Keratinocyte (primary cell): ENCODE data around the gene GPC1. TPM values are rescaled to one million over a fixed set of nuclear protein-coding genes. Genes with fewer than 3 reads are reported as not detected.

Experiments
- DNase-seq: peaks from one replicate; pipeline ENCODE4 v3.0.0-alpha.2; 2011; ENCODE audit warnings: low read depth, missing footprints, low spot score
- FAIRE-seq: peaks from 2 replicates; lab custom pipeline; 2011; peaks lifted over from hg19 to GRCh38; lab: Jason Lieb, UNC
- H2AFZ ChIP-seq: 2 replicates; pipeline ENCODE4 v1.6.0; 2012; ENCODE audit warnings: low read length, control low read depth, inconsistent platforms; ENCODE audit not compliant: control insufficient read depth
- H3K27ac ChIP-seq: 2 replicates; pipeline ENCODE4 v1.5.1; 2011; ENCODE audit warnings: low read length; ENCODE audit not compliant: control insufficient read depth, insufficient read depth
- H3K27me3 ChIP-seq: 3 replicates; pipeline ENCODE4 v1.6.0; 2011; ENCODE audit warnings: low read length; ENCODE audit not compliant: control insufficient read depth, insufficient read depth; ENCODE audit errors: extremely low read depth
- H3K36me3 ChIP-seq, 2 experiments: 2 replicates in 1 of 2; 3 replicates in 1 of 2; pipeline ENCODE4 v1.5.1; 2011; ENCODE audit warnings: low read length in 2 of 2, mild to moderate bottlenecking in 1 of 2; ENCODE audit not compliant: control insufficient read depth in 2 of 2, insufficient read depth in 2 of 2; ENCODE audit errors: extremely low read depth in 1 of 2
- H3K4me1 ChIP-seq: 3 replicates; pipeline ENCODE4 v1.5.1; 2011; ENCODE audit warnings: low read length; ENCODE audit not compliant: control insufficient read depth, insufficient read depth; ENCODE audit errors: extremely low read depth
- H3K4me2 ChIP-seq: 3 replicates; pipeline ENCODE4 v1.6.0; 2011; ENCODE audit warnings: low read depth, low read length; ENCODE audit not compliant: control insufficient read depth, insufficient read depth; ENCODE audit errors: extremely low read depth
- H3K4me3 ChIP-seq, 3 experiments: fragments of 200-600 bp in 1 of 3; sonication (generic) in 1 of 3; 2 replicates in 2 of 3; 3 replicates in 1 of 3; pipeline ENCODE4 v1.5.1; 2011 to 2016; ENCODE audit warnings: low read length in 3 of 3, mild to moderate bottlenecking in 3 of 3, control low read depth in 2 of 3, inconsistent platforms in 1 of 3, low read depth in 1 of 3, mixed read lengths in 1 of 3, mixed run types in 1 of 3, moderate library complexity in 1 of 3; ENCODE audit not compliant: control insufficient read depth in 2 of 3, insufficient read depth in 2 of 3; ENCODE audit errors: extremely low read depth in 1 of 3
- H3K79me2 ChIP-seq: 2 replicates; pipeline ENCODE4 v1.6.0; 2012; ENCODE audit warnings: low read length; ENCODE audit not compliant: control insufficient read depth, insufficient read depth
- H3K9ac ChIP-seq: 3 replicates; pipeline ENCODE4 v1.6.0; 2011; ENCODE audit warnings: low read length; ENCODE audit not compliant: control insufficient read depth, insufficient read depth; ENCODE audit errors: extremely low read depth
- H3K9me1 ChIP-seq: 3 replicates; pipeline ENCODE4 v1.6.0; 2011; ENCODE audit warnings: low read length; ENCODE audit not compliant: control insufficient read depth, insufficient read depth; ENCODE audit errors: extremely low read depth
- H3K9me3 ChIP-seq: 2 replicates; pipeline ENCODE4 v1.5.1; 2012; ENCODE audit warnings: low read depth, low read length; ENCODE audit not compliant: control insufficient read depth
- H4K20me1 ChIP-seq: 3 replicates; pipeline ENCODE4 v1.6.0; 2011; ENCODE audit warnings: low read length; ENCODE audit not compliant: control insufficient read depth, insufficient read depth; ENCODE audit errors: extremely low read depth
- EZH2 ChIP-seq: IDR thresholded peaks from one replicate; pipeline ENCODE4 v1.6.1; 2012; ENCODE audit warnings: inconsistent platforms, mild to moderate bottlenecking, low read length, moderate library complexity
- dilution Hi-C: fragments of 300-500 bp; cut with MboI; formaldehyde crosslinking; loops from one replicate; pipeline ENCODE4 v1.7.0; 2020; ENCODE audit warnings: low sequenced_read_pairs; ENCODE audit not compliant: extremely low pct_ligation_motif_present
- polyA plus RNA-seq, 5 experiments: library from polyadenylated mRNA; depleted of rRNA in 3 of 5; stranded (reverse) in 3 of 5; stranded (forward) in 1 of 5; unstranded in 1 of 5; fragments of >200 nt; gene quantifications; 1 replicate in 1 of 5; 2 replicates in 3 of 5; 3 replicates in 1 of 5; pipeline versions ENCODE4 v1.2.1 to v1.2.3, GENCODE V29; 2011 to 2012; ENCODE audit warnings: missing spikeins in 2 of 5, low read depth in 1 of 5, low replicate concordance in 1 of 5
- TF ChIP-seq, protein P1 (sequence below), 3 experiments: IDR thresholded peaks in 1 of 3; conservative IDR thresholded peaks in 1 of 3; optimal IDR thresholded peaks in 1 of 3; 2 replicates in 2 of 3; 3 replicates in 1 of 3; pipeline versions ENCODE3 to v1.5.1; 2011; ENCODE audit warnings: low read length in 3 of 3, mild to moderate bottlenecking in 3 of 3, moderate library complexity in 2 of 3, control low read depth in 1 of 3, inconsistent platforms in 1 of 3; ENCODE audit not compliant: insufficient read depth in 2 of 3; ENCODE audit errors: extremely low read depth in 1 of 3

Gene GPC1
- polyA plus RNA-seq, 1 donor (not counting 4 experiments of a cell fraction or from before 2014, with no cell fraction given), result 46.6 TPM

DNA sequence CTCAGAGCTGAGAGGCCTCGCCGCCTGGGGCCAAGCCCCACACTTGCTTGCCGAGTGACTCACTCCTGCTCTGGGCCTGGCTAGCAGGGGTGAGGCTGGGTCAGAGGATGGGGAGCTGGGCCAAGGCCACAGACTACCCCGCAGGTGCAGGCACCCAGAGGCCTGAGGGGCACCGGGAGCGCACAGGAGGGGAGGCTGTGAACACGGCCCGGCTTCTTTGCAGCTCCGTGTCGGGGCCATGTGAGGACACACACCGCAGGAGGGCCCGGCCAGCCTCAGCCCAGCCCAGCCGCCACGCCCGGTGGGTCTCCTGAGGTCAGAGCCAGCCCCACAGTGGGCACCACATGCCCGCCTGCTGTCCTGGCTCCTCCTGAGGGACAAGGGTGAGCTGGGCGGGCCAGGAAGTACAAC is 8.4 kb downstream of the GPC1 start:
- peaks cover 42% of the 10 kb centered on the region for H4K20me1 ChIP-seq
- no peak overlapping the region for H3K4me3 ChIP-seq
- DNase-seq (no peak), FAIRE-seq (no peak)
- no peaks in the 10 kb centered on the region for H3K9me3 ChIP-seq
- H3K4me2 ChIP-seq, result no peak overlapping the region
- H3K79me2 ChIP-seq, result peaks cover 95% of the 10 kb centered on the region
- peaks cover 3% of the 10 kb centered on the region for H3K9me1 ChIP-seq
- H3K36me3 ChIP-seq, result peaks cover 12 to 17% of the 10 kb centered on the region in 2 experiments
- dilution Hi-C loops, result no loop called here
- H2AFZ ChIP-seq, result no peak overlapping the region
- H3K27me3 ChIP-seq, result no peaks in the 10 kb centered on the region
- H3K27ac ChIP-seq, result no peak overlapping the region
- peaks cover 52% of the 10 kb centered on the region for H3K4me1 ChIP-seq
- no peak overlapping the region for H3K9ac ChIP-seq
- TF ChIP-seq, protein P1, sequence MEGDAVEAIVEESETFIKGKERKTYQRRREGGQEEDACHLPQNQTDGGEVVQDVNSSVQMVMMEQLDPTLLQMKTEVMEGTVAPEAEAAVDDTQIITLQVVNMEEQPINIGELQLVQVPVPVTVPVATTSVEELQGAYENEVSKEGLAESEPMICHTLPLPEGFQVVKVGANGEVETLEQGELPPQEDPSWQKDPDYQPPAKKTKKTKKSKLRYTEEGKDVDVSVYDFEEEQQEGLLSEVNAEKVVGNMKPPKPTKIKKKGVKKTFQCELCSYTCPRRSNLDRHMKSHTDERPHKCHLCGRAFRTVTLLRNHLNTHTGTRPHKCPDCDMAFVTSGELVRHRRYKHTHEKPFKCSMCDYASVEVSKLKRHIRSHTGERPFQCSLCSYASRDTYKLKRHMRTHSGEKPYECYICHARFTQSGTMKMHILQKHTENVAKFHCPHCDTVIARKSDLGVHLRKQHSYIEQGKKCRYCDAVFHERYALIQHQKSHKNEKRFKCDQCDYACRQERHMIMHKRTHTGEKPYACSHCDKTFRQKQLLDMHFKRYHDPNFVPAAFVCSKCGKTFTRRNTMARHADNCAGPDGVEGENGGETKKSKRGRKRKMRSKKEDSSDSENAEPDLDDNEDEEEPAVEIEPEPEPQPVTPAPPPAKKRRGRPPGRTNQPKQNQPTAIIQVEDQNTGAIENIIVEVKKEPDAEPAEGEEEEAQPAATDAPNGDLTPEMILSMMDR (optimal IDR thresholded peaks at IDR 0.05 in 1 of 3, IDR thresholded peaks at IDR 0.05 in 1 of 3, conservative IDR thresholded peaks at IDR 0.05 in 1 of 3; ENCODE audit: extremely low read depth in 1 of 3, insufficient read depth in 2 of 3, low read length in 3 of 3), result no peak
- TF ChIP-seq EZH2, result no peak

- peaks cover 3% of the 10 kb centered on the region for H3K9me1 ChIP-seq
- H3K27me3 ChIP-seq, result no peaks in the 10 kb centered on the region
- no peak overlapping the region for H3K4me2 ChIP-seq
- no peak overlapping the region for H3K9ac ChIP-seq
- H3K9me3 ChIP-seq, result no peaks in the 10 kb centered on the region
- peaks cover 52% of the 10 kb centered on the region for H3K4me1 ChIP-seq
- peaks cover 36% of the 10 kb centered on the region for H4K20me1 ChIP-seq
- no peak for DNase-seq
- dilution Hi-C loops, result no loop called here
- H3K4me3 ChIP-seq, result no peak overlapping the region
- H3K79me2 ChIP-seq, result peaks cover 91% of the 10 kb centered on the region
- FAIRE-seq, result no peak
- H2AFZ ChIP-seq, result no peak overlapping the region
- H3K27ac ChIP-seq, result no peak overlapping the region
- H3K36me3 ChIP-seq, result peaks cover 12 to 17% of the 10 kb centered on the region in 2 experiments
- no peak for TF ChIP-seq EZH2
- TF ChIP-seq, protein P1 (optimal IDR thresholded peaks at IDR 0.05 in 1 of 3, IDR thresholded peaks at IDR 0.05 in 1 of 3, conservative IDR thresholded peaks at IDR 0.05 in 1 of 3; ENCODE audit: extremely low read depth in 1 of 3, insufficient read depth in 2 of 3, low read length in 3 of 3), result no peak
These were observed 9.0 kb downstream of the GPC1 start for GRCh38 chr2:240444464-240444863.
